Dedifferentiated amniotic fluid mesenchymal stem cell (primary cell): ENCODE data around the gene CCDC61.

ENCODE experiments used
- DNase-seq: peaks from one replicate; pipeline ENCODE4 v3.0.0-alpha.2; 2016; ENCODE audit errors: extremely low spot score

Gene CCDC61

GRCh38 chr19:45994998-45995714 is at the start of gene CCDC61:
Gene CCDC61 (plus strand): TSS chr19:45995467. CDS start chr19:46003019, 7,552 bp downstream.
- peak; percentile 100 for DNase-seq

GRCh38 chr19:45947926-45948325 is 47.3 kb upstream of the CCDC61 start:
- DNase-seq, result no peak

GRCh38 chr19:45952341-45952685 is 43.0 kb upstream of the CCDC61 start:
- no peak for DNase-seq

GRCh38 chr19:45952686-45953505 is 42.4 kb upstream of the CCDC61 start:
- no peak for DNase-seq

- DNase-seq, result no peak
Measured at GRCh38 chr19:45953676-45954075, 41.6 kb upstream of the CCDC61 start.

GRCh38 chr19:45954156-45954555 is 41.1 kb upstream of the CCDC61 start:
- DNase-seq, result no peak

GRCh38 chr19:45955905-45956608 is 39.2 kb upstream of the CCDC61 start:
- DNase-seq, result no peak

- DNase-seq, result no peak
Measured at GRCh38 chr19:45958320-45958719, 36.9 kb upstream of the CCDC61 start.

- no peak for DNase-seq
Measured at GRCh38 chr19:45958769-45959516, 36.3 kb upstream of the CCDC61 start.

- DNase-seq, result no peak
Measured at GRCh38 chr19:45959517-45960025, 35.7 kb upstream of the CCDC61 start.

GRCh38 chr19:45960595-45961235 is 34.6 kb upstream of the CCDC61 start:
- no peak for DNase-seq

- no peak for DNase-seq
Measured at GRCh38 chr19:45962021-45962420, 33.2 kb upstream of the CCDC61 start.

- DNase-seq, result no peak
Measured at GRCh38 chr19:45967246-45967645, 28.0 kb upstream of the CCDC61 start.

- DNase-seq, result no peak
Measured at GRCh38 chr19:45968626-45969025, 26.6 kb upstream of the CCDC61 start.

GRCh38 chr19:45969676-45970075 is 25.6 kb upstream of the CCDC61 start:
- DNase-seq, result no peak

GRCh38 chr19:45971260-45971902 is 23.9 kb upstream of the CCDC61 start:
- DNase-seq, result no peak

GRCh38 chr19:45972081-45972946 is 23.0 kb upstream of the CCDC61 start:
- DNase-seq, result no peak

GRCh38 chr19:45972947-45973540 is 22.2 kb upstream of the CCDC61 start:
- DNase-seq, result no peak
